GM10248 (cell line): Measurements from ENCODE around the gene COL6A1.
"Not testable (repeated sequence)": the region's sequence is repeated elsewhere in the genome, so short reads cannot be mapped to it uniquely, and the experiment has no call there.

ENCODE experiments used
- CTCF ChIA-PET: fragments of 300-600 bp; sonication (Branson Sonifier 250); formaldehyde crosslinking; extraction: SDS; loops from one replicate; lab custom pipeline; 2021; ENCODE audit warnings: antibody characterized with exemption; lab: Yijun Ruan, JAX
- POLR2A ChIA-PET: fragments of 350-650 bp; sonication (Branson Sonifier 250); formaldehyde crosslinking; extraction: SDS; loops from one replicate; lab custom pipeline; 2020; ENCODE audit warnings: antibody characterized with exemption; lab: Yijun Ruan, JAX
- DNase-seq: peaks from one replicate; pipeline ENCODE4 v3.0.0; 2012; ENCODE audit errors: extremely low spot score
- TF ChIP-seq, protein P1 (sequence below): IDR thresholded peaks from 2 replicates; pipeline ENCODE4 v1.5.1; 2012; ENCODE audit warnings: mild to moderate bottlenecking, low read depth; ENCODE audit errors: extremely low read depth, missing control alignments, control extremely low read depth

Gene COL6A1

DNA sequence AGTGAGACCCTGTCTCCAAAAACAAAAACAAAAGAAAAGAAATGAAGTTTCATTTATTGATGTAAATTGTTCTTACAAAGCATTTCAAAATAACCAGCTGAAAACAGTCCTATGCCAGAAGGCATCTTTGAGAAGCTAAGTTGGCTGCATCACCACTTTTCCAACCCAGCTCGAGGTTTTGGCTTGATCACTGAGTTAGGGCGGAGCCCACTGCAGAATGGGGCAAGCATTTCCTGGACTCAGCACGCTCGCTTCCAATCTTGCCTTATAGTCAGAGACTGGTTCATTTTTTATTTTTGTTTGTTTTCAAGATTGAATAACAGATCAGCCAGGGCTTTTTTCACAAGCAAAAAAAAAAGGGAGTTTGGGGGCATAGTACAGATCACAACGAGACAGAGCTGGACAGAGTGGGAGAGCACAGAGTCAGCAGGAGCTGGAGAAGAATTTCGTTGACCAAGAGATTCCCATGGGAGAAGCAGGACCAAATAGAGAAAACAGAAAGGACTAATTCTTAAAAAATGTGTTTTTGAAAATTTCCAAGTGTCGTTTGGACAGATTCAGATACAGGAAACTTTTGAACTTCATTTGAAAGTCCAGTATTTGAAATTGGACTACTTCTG is 23.5 kb upstream of the COL6A1 start:
- TF ChIP-seq, protein P1, sequence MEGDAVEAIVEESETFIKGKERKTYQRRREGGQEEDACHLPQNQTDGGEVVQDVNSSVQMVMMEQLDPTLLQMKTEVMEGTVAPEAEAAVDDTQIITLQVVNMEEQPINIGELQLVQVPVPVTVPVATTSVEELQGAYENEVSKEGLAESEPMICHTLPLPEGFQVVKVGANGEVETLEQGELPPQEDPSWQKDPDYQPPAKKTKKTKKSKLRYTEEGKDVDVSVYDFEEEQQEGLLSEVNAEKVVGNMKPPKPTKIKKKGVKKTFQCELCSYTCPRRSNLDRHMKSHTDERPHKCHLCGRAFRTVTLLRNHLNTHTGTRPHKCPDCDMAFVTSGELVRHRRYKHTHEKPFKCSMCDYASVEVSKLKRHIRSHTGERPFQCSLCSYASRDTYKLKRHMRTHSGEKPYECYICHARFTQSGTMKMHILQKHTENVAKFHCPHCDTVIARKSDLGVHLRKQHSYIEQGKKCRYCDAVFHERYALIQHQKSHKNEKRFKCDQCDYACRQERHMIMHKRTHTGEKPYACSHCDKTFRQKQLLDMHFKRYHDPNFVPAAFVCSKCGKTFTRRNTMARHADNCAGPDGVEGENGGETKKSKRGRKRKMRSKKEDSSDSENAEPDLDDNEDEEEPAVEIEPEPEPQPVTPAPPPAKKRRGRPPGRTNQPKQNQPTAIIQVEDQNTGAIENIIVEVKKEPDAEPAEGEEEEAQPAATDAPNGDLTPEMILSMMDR, result no peak
- ChIA-PET CTCF (interaction anchor here (1.2 kb wide), 1 partner anchor 12 kb away, joined by 7 read pairs; no protein-coding TSS in a partner anchor), POLR2A (no interaction called here)
- DNase-seq, result no peak

DNA sequence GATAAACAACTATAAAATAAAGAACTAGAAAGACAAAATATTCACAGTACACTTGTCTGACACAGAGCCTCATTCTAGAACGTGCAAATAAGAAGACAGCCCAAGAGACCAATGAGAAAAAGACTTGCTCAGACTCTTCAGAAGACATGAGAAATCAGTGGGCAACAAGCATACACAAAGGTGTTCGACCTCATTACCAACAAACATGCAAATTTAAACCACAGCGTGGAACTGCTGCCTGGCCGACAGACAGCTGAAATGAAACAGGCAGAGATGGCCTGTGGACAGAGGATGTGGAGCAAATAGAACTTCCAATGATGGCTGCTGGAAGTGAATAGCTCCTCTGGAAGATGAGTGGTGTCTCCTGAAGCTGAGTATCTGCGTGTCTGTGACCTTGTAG is 22.4 kb upstream of the COL6A1 start:
- DNase-seq, result no peak
- ChIA-PET CTCF (interaction anchor here (1.4 to 1.5 kb wide), 2 partner anchors 12 to 14 kb away, joined by 4 to 6 read pairs; no protein-coding TSS in a partner anchor), POLR2A (no interaction called here)
- TF ChIP-seq, protein P1, result no peak

DNA sequence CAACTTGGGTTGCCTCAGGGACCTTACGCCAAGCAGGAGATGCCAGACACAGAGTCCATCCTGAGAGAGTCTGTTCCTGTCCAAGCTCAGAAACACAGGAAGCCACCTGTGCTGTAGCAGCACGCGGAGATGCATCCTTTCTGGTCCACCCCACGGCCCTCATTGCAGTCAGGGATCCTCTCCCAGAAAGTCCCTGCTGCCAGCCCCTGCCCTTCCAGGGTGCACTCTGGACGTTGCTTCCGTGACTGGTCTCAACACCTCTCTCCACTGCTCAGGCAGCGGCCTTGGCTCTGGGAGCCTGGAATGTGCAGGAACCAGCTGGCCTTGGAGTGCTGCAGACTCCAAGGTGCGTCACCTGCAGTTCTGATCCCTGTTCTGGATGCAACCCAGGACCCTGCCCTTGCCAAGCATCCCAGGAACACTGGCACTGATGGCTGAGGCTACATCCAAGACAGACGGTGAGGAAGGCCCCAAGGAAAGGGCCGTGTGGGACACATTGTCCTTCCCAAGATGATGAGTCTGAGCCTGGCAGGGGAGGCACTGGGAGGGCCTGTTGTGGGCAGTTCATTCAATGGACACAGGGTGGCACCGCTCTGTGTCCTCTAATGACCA is 21.7 kb upstream of the COL6A1 start:
- TF ChIP-seq, protein P1, result no peak
- no peak for DNase-seq
- ChIA-PET POLR2A (no interaction called here), CTCF (interaction anchor here (1.4 to 1.5 kb wide), 2 partner anchors 11 to 13 kb away, joined by 4 to 6 read pairs; no protein-coding TSS in a partner anchor)

DNA sequence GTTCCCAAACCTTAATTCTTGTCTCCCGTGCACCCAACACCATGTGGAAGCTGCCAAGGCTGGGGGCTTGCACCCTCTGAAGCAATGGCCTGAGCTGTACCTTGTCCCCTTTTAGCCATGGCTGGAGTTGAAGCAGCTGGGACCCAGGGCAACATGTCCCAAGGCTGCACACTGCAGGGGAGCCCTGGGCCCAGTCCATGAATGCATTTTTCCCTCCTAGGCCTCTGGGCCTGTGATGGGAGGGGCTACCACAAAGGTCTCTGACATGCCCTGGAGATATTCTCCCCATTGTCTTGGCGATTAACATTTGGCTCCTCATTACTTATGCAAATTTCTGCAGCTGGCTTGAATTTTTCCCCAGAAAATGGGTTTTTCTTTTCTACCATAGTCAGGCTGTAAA is 20.2 kb upstream of the COL6A1 start:
- CTCF ChIA-PET, DNase-seq, POLR2A ChIA-PET: not testable (repeated sequence)

DNA sequence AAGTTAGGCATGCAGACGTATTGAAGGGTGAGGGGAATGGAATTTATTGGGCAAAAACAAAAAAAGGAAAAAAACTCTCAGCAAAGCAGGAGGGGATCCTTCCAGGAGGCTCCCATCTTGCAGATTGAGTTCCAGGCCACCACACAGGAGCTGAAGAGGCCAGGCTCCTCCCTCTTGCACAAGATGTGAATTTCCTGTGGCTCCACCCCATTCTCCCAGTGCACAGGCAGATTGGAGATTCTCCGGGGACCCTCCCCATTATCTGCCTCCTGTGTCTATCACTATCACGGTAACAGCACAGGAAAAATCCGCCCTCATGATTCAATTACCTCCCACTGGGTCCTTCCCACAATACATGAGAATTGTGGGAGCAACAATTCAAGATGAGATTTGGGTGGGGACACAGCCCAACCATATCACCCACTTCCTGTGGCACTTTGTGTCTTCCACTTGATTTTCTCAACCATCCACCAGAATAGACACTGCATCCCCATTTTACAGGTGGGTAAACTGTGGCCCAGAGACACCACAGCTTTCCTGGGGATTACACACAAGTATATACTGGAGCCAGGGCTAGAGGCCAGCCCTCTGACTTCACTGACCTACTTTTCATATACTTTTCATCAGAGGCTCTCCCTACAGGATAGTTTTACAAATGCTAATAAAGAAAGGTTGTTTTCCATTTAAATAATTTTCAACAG is 18.9 kb upstream of the COL6A1 start:
- ChIA-PET CTCF (interaction anchor here (1.1 kb wide), 1 partner anchor 9 kb away, joined by 4 read pairs; no protein-coding TSS in a partner anchor), POLR2A (no interaction called here)
- TF ChIP-seq, protein P1, result no peak
- DNase-seq, result no peak

DNA sequence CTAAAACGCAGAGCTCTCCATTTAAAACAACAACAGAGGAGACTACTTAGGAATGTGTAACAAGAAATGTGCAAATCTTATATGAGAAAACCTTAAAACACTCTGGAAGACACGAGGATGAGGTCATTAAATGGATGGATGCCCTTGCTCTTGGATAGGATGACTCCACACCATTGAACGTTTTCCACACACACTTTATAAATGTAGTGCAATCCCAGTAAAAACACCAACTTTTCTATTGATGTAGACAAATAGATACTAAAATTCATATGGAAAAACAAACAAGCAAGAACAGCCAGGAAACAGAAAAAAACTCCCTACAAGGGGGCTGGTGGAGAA is 18.4 kb upstream of the COL6A1 start:
- TF ChIP-seq, protein P1, result no peak
- DNase-seq, result no peak
- ChIA-PET POLR2A (no interaction called here), CTCF (interaction anchor here (1.1 kb wide), 1 partner anchor 8 kb away, joined by 4 read pairs; no protein-coding TSS in a partner anchor)
